Right atrium auricular region (tissue), 2 donors: Measurements from ENCODE around the gene ABCA7. TPM values are rescaled to one million over a fixed set of nuclear protein-coding genes. Genes with fewer than 3 reads are reported as not detected.

Experiments used
- DNase-seq: peaks from one replicate; pipeline ENCODE4 v3.0.0-alpha.2; 2019; ENCODE audit warnings: low spot score
- H3K27ac ChIP-seq, 2 donors: fragments of 200-600 bp; sonication (generic); 1 replicate in 1 of 2; 2 replicates in 1 of 2; pipeline ENCODE4 v1.5.1; 2016 to 2019
- H3K27me3 ChIP-seq, 2 donors: fragments of 200-600 bp; sonication (generic); one replicate each; pipeline versions ENCODE4 v1.5.1 to v1.6.0; 2017 to 2019
- H3K36me3 ChIP-seq: fragments of 200-600 bp; sonication (generic); one replicate; pipeline ENCODE4 v1.5.1; 2016
- H3K4me1 ChIP-seq, 2 donors: fragments of 200-600 bp; sonication (generic); one replicate each; pipeline versions ENCODE4 v1.5.1 to v1.6.0; 2017 to 2019
- H3K4me3 ChIP-seq, 2 donors: fragments of 200-600 bp; sonication (generic); 1 replicate in 1 of 2; 2 replicates in 1 of 2; pipeline ENCODE4 v1.5.1; 2017 to 2019; ENCODE audit warnings: mild to moderate bottlenecking in 1 of 2, moderate library complexity in 1 of 2
- H3K9me3 ChIP-seq, 2 donors: fragments of 200-600 bp; sonication (generic); one replicate each; pipeline ENCODE4 v1.5.1; 2019
- total RNA-seq, 2 donors: library from RNA; depleted of rRNA; stranded (reverse); fragments of >200 nt; gene quantifications; one replicate each; pipeline ENCODE4 v1.1.0, GENCODE V29; 2016
- TF ChIP-seq, protein P1 (sequence below), 2 donors: fragments of 200-600 bp; sonication (generic); IDR thresholded peaks; one replicate each; pipeline ENCODE4 v1.5.1; 2019; ENCODE audit warnings: antibody characterized with exemption in 2 of 2

The ABCA7 gene, protein sequence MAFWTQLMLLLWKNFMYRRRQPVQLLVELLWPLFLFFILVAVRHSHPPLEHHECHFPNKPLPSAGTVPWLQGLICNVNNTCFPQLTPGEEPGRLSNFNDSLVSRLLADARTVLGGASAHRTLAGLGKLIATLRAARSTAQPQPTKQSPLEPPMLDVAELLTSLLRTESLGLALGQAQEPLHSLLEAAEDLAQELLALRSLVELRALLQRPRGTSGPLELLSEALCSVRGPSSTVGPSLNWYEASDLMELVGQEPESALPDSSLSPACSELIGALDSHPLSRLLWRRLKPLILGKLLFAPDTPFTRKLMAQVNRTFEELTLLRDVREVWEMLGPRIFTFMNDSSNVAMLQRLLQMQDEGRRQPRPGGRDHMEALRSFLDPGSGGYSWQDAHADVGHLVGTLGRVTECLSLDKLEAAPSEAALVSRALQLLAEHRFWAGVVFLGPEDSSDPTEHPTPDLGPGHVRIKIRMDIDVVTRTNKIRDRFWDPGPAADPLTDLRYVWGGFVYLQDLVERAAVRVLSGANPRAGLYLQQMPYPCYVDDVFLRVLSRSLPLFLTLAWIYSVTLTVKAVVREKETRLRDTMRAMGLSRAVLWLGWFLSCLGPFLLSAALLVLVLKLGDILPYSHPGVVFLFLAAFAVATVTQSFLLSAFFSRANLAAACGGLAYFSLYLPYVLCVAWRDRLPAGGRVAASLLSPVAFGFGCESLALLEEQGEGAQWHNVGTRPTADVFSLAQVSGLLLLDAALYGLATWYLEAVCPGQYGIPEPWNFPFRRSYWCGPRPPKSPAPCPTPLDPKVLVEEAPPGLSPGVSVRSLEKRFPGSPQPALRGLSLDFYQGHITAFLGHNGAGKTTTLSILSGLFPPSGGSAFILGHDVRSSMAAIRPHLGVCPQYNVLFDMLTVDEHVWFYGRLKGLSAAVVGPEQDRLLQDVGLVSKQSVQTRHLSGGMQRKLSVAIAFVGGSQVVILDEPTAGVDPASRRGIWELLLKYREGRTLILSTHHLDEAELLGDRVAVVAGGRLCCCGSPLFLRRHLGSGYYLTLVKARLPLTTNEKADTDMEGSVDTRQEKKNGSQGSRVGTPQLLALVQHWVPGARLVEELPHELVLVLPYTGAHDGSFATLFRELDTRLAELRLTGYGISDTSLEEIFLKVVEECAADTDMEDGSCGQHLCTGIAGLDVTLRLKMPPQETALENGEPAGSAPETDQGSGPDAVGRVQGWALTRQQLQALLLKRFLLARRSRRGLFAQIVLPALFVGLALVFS (N-terminal part only)
- 1 to 10 TPM; 4.8 to 5.9 TPM for total RNA-seq

DNA sequence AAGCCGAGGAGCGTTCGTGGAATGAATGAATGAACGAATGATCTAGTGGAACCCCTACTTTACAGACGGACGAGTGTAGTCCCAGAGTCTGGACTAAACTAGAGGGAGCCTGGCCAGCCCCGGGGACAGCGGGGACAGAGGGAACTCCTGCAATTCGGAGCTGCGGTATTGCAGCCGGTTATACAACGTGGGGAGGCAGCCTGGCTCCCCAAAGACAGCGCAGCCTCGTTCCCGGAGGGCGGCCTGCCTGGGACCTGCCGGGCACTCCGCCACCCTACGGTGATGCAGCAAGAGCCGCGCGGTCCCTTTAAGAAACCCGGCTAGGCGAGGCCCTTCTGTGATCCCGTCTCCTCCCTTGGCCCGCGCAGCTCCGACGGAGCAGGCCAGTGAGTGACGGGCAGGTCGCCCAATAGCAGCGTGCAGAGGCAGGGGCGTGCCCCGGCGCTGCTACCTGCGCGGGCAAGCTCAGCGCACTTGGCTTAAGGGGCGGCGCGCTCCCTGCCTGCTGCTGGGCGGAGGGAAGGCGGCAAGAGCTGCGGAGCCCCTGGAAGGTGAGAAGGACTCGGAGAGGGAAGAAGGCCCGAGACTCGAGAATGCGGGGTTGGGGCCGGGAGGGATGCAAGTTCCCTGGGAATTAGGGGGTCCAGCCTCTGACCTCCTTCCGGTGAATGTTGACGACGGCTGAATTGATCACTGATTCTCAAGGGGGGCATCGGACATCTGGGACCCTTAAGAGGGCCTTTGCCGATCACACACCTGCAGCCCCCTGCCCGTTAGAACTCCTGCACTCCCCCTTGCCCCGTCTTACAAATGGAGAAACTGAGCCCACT lies at the start of gene ABCA7:
Gene ABCA7 (plus strand): TSS at position 462 of the 830 bp plus-strand sequence. CDS start 1,255 bp downstream, outside the sequence.
- Histone ChIP-seq H3K9me3 (no peaks in the 10 kb centered on the region), H3K4me3 (peak within 1 kb of the TSS; percentile 36 to 55), H3K27ac (peak within 1 kb of the TSS; percentile 1 to 41), H3K36me3 (peaks cover 16% of the 10 kb centered on the region), H3K27me3 (no peaks in the 10 kb centered on the region), H3K4me1 (peaks cover 0 to 30% of the 10 kb centered on the region in 2 donors)
- peak; percentile 96 for DNase-seq
- TF ChIP-seq, protein P1, sequence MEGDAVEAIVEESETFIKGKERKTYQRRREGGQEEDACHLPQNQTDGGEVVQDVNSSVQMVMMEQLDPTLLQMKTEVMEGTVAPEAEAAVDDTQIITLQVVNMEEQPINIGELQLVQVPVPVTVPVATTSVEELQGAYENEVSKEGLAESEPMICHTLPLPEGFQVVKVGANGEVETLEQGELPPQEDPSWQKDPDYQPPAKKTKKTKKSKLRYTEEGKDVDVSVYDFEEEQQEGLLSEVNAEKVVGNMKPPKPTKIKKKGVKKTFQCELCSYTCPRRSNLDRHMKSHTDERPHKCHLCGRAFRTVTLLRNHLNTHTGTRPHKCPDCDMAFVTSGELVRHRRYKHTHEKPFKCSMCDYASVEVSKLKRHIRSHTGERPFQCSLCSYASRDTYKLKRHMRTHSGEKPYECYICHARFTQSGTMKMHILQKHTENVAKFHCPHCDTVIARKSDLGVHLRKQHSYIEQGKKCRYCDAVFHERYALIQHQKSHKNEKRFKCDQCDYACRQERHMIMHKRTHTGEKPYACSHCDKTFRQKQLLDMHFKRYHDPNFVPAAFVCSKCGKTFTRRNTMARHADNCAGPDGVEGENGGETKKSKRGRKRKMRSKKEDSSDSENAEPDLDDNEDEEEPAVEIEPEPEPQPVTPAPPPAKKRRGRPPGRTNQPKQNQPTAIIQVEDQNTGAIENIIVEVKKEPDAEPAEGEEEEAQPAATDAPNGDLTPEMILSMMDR (IDR thresholded peaks at IDR 0.05) = no peak

DNA sequence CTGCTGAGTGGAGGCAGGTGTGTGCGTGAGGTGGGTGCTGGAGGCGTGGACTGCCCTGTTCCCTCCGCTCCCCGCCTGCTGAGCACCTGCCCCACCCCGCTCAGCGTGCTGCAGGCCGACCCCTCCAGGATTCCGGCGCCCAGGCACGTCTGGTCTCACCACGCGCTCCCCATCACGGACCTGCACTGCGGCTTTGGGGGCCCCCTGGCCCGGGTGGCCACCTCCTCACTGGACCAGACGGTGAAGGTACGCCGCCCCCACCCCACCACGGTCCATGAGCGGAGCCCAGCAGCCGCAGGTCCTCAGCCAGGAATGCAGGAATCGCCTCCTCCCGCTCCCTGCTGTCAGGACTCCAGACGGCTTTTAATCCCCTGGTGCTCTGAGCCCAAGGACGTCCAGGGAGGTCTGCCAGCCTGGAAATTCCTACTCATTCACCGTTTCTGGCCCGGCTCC lies 49.8 kb upstream of the ABCA7 start:
- TF ChIP-seq, protein P1 (IDR thresholded peaks at IDR 0.05) = no peak
- Histone ChIP-seq H3K36me3 (peaks cover 34% of the 10 kb centered on the region), H3K4me3 (no peak overlapping the region), H3K27me3 (no peaks in the 10 kb centered on the region), H3K4me1 (peaks cover 0 to 2% of the 10 kb centered on the region in 2 donors), H3K27ac (no peak overlapping the region), H3K9me3 (no peaks in the 10 kb centered on the region)
- DNase-seq = no peak

DNA sequence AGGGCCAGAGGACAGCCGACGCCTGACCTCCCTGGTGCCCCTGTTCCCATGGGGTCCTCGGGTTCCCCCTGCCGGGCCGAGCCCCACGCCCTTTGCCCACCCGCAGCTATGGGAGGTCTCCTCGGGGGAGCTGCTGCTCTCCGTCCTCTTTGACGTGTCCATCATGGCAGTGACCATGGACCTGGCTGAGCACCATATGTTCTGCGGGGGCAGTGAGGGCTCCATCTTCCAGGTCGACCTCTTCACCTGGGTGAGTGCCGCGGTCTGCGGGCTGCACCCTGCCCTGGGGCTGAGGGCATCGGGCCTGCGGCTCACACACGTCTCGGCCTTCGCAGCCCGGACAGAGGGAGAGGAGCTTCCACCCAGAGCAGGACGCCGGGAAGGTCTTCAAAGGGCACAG lies 49.2 kb upstream of the ABCA7 start:
- Histone ChIP-seq H3K9me3 (no peaks in the 10 kb centered on the region), H3K27ac (no peak overlapping the region), H3K4me3 (no peak overlapping the region), H3K4me1 (peaks cover 0 to 1% of the 10 kb centered on the region in 2 donors), H3K27me3 (no peaks in the 10 kb centered on the region), H3K36me3 (peaks cover 34% of the 10 kb centered on the region)
- TF ChIP-seq, protein P1 (IDR thresholded peaks at IDR 0.05) = no peak
- no peak for DNase-seq

DNA sequence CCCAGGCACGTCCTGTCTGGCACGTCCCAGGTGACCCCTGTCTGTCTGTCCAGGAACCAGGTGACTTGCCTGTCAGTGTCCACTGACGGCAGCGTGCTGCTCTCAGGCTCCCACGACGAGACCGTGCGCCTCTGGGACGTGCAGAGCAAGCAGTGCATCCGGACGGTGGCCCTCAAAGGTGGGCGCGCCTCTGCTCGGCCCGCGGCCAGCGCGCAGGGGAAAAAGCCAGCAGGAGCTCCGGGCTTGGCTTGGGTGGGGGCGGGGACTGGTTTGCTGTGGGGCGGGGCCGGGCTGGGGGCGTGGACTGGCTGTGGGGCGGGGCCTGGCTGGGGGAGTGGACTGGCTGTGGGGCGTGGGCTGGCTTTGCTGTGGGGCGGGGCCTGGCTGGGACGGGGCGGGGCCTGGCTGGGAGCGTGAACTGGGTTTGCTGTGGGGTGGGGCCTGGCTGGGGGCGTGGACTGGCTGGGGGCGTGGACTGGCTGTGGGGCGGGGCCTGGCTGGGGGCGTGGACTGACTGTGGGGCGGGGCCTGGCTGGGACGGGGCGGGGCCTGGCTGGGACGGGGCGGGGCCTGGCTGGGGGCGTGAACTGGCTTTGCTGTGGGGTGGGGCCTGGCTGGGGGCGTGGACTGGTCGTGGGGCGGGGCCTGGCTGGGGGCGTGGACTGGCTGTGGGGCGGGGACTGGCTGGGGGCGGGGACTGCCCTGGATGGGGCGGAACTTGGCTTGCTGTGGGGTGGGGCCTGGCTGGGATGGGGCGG lies 48.6 kb upstream of the ABCA7 start:
- H3K27ac ChIP-seq = no peak overlapping the region
- no peak for DNase-seq
- H3K36me3 ChIP-seq = peaks cover 34% of the 10 kb centered on the region
- H3K4me3 ChIP-seq = no peak overlapping the region
- TF ChIP-seq, protein P1 (IDR thresholded peaks at IDR 0.05) = no peak
- H3K27me3 ChIP-seq = no peaks in the 10 kb centered on the region
- peaks cover 0 to 7% of the 10 kb centered on the region in 2 donors for H3K4me1 ChIP-seq
- no peaks in the 10 kb centered on the region for H3K9me3 ChIP-seq
